ENCODE measurements around the gene FOXP1.

The FOXP1 gene

DNA sequence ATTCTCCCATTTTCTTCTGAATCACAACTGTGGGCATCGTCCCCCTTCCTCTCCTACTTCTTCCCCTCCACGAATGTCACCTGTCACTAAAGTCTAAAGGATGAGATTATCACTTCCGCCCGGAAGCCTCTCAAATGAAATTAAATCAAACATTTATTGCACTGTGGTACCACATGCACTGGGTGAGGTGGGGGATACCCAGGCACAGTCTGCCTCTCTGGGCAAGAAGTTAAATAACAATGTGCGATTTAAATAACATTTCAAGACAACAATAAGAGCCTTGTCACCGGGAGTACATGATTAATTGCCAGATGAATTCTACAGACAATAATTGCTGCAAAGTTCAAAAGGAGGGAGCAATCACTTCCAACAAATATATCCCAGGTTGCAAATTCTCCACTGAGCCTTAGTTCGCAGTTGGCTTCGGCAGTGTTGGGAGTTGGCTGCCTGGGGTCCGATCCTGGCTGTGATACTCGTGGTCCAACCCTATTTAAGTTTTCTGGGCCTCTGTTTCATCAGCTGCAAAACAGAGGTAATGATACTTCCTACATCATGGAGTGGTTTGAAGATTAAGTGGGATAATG, 77.7 kb downstream of the FOXP1 start:
- no peak for DNase-seq (ENCODE audit: low read depth)

DNA sequence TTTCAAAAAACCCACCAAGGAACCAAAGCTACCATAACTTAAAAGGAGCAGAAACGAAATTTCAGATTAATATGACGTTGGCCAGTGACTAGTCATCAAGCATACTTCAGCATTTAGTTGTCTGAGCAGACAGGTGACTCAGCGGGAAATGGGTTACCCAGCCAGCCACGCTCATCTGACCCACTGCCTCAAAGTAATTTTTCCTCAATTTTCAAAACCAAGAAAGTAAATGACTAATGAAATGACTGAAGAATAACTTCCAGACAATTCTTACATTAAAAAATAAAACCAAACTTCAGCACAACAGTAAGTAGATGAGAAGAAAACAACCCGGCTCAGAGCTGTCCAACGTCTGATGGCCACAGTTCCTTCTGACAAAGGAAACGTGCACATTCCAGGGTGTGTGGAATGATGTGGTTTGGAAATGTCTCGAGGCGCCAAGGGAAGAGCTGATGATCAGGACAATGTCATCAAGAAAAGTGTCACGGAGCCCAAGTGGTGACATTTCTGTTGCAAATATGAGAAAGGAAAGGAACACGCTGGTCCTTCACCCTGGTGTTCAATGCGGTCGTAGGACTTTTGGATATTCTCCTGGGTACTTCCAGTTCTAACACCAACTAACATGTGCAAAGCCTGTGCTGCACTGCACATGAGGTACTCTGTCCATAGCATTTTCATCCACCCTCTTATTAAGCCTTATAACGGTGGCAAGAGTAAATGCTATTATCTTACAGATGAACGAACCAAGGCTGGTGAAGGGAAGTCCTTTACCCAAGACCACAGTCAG, 79.1 kb downstream of the FOXP1 start:
- no peak for DNase-seq (ENCODE audit: low read depth)

DNA sequence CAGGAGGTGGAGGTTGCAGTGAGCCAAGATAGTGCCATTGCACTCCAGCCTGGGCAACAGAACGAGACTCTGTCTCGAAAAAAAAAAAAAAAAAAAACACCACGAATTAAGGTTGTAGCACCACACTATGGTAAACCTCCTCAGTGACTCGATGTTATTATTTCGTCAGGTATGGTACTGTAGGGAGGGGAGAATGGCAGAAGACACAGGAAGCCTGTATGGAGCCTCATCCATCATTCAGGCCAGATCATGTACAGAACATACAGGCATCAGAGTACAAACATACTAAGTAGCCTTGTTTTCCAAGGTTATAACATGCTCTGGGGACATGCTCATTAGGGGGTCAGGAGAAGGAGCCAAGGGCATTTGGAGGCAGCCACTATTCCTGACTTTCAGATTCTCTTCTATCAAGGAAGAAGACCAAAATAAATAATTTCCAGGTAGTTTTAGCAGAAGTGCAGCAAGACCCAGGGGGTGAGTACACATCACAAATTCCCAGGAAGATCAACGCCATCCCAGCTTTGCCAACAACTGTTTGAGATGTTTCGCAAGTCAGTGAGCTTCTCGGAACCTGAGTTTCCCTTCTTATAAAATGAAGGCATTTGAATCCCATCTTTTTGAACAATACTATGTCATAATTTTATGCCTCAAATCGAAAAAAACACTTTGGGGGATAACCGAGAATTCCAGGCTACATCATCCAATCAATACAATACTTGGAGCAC, 79.8 kb downstream of the FOXP1 start:
- DNase-seq (ENCODE audit: low read depth): no peak

DNA sequence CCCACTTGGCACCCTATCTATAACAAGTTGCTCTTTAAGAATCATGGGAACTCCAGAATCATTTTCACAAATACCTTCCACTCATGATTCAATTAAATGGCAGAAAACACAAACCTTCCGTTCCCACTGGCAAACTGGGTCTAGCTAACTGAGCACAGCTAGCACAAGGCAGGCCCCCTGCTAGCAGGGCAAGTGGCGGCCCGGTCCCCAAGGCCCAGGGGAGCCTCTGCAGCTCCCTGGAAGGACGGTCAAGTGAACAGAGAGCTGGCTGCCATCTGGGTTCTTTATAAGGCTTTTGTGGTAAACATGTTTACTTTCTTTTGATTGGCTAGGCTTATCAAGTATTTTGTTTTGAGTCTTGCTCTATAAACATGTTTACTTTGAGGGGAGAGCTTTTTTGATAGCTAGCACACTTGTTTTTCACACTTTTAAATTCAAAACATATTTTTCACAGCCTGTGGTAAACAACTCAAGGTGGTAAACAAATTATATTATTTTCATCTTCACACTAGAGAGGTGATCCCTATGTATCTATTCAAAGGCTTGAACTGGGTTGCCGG, 81.4 kb downstream of the FOXP1 start:
- no peak for DNase-seq (ENCODE audit: low read depth)

DNA sequence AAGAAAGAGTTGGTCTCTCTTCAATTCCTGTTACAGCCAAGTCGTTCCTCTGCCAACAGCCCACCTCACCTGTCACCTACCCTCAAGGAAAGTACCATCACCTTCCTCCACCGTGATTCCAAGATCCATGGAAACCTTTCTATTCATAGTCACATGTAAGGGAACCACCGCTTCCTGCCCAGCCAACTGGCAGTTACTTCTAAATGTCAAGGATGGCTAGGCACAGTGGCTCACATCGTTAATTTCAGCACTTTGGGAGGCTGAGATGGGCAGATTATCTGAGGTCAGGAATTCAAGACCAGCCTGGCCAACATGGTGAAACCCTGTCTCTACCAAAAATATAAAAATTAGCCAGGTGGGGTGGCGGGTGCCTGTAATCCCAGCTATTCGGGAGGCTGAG, 82.8 kb downstream of the FOXP1 start:
- no peak for DNase-seq (ENCODE audit: low read depth)

DNA sequence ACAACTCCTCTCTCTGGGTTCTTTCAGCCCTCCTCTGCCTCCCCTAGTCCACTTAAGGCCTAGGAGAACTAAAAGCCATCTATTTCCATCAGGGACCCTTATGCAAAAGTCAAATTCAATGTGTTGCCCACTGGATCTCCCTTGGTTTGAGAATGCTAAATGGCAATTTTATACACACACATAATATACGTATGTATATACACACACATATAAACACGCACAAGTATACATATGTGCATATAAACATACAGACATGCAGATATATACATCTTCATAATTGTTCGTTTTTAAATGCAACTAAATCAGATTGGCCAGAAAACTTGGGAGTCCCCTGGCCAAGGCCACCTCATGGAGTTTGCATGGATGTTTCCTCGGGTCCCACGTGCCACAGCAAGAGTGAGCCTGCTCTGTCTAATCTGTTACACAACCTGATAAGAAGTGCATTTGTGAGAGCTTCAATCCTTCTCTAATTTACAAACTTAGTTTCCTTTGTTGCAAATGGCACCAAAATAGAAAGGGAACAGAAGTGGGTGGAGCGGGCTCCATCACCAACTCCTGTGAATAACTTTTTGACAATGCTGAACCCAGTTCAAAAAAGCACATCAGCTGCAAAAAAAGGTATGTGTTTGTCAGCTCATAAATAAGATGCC, 84.2 kb downstream of the FOXP1 start:
- DNase-seq (ENCODE audit: low read depth): no peak

DNA sequence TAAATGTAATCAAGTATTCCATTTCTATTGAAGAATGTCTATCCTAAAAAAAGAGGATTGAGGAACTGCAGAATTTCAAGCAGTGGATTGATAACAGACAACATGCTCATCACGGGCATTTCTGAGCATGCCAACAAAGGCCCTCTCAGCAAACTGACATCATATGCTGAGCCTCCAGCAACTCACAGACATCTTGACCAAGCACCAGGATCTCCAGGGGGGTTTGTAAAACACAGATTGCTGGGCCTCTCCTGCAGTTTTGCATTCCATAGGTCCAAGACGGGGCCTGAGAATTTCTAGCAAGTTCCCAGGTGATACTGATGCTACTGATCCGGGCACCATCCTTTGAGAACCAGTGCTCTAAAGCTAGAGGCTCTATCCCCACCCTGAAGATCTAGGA, 85.0 kb downstream of the FOXP1 start:
- DNase-seq (ENCODE audit: low read depth): no peak

DNA sequence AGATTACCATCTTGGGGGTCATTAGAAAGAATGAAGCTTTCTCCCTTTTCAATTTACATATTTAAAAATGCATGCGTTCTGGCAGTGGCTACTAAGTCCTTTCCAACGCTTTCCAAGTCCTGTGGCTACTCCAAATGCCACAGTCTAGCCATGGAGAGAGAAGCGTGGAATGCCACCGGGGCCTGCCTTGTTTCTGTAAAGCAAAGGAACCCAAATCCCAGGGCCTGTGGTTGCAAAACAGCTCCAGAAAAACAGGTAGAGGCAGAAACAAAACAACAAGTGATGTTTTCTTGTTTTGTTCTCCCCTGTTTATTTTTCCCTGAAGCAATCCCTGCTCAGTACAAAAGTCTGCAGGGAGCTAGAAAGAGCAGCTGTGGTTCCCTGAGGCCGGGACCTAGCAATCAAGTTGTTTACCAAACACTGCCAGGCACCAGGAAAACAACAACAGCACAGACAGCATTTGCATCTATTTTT, 85.5 kb downstream of the FOXP1 start:
- DNase-seq (ENCODE audit: low read depth): no peak

DNA sequence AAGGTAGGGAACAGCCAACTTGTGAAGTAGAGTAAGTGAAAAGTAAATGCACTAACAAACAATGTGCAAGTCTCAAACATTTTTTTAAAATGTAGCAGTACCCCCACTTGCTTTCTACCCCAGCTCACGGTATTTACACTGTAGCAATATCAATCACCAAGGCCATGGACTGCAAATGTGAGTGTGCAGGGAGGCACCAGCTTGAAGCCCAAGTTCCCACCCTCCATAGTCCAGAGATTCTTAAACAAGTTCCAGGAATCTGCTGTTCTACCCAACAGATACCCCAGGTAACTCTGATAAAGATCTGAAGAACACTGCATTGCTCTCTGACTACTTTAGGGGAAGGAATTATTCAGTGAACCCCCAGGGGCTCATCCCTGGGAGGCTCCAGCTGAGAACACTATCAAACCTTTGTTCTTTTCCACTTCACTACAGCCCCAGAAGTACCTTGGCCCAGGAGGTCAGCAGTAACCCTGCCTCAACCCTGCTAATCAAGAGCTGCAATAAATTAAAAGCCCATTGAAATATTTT, 86.1 kb downstream of the FOXP1 start:
- no peak for DNase-seq (ENCODE audit: low read depth)

DNA sequence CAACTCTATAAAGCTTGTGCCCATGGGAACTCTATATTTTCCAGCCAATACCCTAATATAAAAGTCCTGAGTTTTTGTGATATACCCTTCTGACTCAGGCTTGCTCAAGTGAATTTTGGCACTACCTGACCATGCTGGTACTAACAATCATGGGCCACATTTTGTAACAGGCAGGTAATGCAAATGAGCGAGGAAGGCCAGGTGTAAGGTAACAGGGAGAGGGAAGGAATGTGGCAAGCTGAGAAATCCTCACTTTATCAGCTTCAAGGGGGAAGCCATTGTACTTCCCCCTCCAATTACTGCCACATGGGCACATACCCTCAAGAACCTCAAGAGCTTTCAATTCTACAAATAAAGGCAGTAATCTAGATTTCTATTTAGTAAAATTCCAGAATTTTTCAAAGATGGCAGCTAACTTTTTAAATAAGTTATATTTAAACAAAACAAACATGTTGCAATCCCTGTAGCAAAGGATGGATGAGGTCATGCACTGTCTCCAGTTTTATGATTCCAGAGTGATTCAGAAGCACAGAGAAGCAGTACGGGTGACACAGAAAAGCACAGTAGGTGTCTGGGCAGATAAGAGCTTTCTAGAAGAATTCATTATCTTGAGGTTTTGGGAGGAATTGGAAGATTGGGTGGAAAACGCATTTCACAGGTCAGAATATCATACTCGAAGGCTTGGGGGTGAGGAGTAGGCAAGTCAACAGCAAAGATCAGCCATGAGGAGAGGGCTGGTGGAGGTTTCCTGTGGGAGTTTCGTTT, 87.6 kb downstream of the FOXP1 start:
- DNase-seq (ENCODE audit: low read depth): no peak

DNA sequence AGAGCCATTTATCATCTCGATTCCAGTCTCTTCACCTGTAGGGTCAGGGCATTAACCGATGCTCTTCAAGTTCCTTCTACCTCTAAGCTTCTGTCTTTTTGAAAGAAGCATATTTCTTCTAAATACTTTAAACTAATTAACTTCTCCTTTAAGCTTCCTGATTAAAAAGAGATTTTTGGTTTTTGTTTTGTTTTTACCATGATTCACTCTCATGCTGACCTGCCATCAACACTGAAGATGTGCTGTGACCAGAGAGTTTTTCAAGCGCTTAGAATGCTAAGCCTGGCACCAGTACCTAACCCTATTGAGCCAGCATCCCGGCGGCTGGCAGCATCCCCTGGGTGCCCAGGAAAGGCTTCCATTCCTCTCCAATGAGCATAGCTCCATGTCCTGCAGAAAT, 89.3 kb downstream of the FOXP1 start:
- no peak for DNase-seq (ENCODE audit: low read depth)

DNA sequence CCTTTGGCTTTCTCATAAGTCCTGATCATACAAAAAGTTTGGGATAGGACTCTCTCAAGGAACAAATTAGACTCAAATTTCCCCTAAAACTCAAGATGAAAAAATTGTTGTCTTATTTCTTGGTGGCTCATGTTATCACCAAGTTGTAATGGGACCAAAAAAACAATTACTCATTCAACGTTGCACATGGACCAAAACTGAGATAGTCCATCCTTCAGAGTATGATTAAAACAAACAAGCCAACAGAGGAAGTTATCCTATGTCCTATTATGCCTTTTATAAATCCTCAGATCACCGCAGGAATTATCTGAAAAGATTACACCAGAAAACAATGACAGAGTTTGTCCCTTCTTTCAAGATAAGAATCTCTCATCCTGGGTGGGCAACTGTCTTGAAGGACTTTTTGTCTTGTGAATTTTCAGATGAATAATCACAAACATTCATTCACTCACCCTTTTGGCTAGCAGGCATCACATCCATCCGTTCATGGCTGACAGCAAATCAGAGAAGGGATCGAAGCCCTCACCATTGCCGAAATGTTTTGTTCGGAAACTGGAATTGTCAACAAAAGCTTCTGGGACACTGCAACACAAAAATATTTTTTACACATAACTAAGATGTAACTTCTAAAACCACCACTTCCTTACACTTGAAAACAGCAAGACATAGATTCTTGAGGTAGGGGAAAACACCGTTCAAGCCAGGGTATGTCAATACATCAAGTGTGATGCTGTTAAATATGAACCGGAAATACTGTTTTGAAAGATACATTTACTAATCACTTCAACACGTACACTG, 90.4 kb downstream of the FOXP1 start:
- no peak for DNase-seq (ENCODE audit: low read depth)

DNA sequence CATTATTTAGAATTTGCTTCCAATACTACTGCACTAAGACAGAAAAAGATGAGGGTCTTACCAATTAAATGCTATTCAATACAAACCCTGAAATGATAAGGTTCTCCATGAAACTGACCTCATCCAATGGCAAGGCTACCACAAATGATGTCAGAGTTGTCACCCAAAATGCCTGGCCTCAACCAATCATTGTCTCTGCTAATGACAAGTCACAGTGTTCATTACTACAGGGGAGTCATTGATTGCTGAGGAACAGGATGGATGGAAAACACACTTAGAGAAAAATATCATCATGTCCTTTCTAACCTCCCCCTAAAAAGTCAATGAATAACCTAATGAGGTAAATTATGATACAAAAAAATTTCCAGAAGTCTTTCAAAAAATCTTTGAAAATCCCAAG, 91.0 kb downstream of the FOXP1 start:
- DNase-seq (ENCODE audit: low read depth): no peak

DNA sequence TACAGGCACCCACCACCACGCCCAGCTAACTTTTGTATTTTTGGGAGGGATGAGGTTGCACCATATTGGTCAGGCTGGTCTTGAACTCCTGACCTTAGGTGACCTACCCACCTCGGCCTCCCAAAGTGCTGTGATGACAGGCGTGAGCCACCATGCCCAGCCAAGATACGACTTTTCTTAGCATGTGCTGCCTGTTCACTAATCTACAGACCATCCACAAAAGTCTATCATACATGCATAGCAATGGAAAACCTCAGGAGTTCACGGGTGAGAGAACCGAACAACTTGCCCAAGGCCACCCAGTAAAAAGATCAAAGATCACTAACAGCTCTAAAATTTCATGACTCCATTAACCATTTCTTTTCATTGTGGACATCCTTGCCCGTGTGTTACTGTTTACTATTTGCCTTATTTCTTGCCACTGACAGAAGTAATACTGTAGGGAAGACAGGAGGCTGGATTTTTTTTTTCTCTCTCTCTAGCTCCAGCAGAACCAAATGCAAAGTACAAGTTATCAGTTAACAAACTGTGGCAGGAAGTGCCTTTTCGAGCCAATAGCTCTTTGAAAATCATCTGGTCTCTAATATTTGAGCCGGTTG, 92.3 kb downstream of the FOXP1 start:
- DNase-seq (ENCODE audit: low read depth): no peak

DNA sequence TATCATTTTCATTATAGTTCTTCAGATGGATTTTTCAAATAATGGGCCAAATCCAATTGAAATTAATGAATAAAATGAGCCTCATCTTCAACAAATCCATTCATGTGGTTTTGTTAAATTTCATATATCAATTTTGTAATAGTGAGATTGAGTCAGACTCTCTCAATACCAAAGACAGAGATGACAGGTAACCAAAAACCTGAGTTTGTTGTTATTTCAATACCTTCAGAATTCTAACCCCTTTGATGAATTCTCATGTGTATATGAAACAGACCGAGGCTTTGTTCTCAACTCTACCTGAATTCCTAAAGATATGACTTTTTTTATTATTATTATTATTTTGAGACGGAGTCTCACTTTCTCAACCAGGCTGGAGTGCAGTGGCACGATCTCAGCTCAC, 92.8 kb downstream of the FOXP1 start:
- DNase-seq (ENCODE audit: low read depth): no peak

DNA sequence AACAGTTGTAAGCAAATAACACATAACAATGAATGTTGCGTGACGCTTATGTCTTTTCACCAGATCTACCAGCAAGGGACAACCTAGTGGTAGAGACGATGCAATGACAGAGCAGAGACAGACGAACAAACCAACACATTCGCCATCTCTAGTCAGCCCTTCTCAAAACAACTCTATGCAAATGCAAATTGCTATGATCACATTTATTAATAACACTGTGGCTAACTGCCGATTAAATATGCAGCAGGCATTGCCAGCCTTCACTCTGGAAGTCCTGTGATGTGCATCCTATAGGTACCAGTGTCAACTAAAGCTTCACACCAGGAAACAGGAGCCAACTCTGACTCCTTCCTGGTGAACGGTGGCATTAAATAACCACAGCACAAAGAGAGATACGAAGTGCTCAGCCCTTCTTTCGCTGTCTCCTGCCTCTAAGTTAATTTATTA, 94.2 kb downstream of the FOXP1 start:
- no peak for DNase-seq (ENCODE audit: low read depth)

DNA sequence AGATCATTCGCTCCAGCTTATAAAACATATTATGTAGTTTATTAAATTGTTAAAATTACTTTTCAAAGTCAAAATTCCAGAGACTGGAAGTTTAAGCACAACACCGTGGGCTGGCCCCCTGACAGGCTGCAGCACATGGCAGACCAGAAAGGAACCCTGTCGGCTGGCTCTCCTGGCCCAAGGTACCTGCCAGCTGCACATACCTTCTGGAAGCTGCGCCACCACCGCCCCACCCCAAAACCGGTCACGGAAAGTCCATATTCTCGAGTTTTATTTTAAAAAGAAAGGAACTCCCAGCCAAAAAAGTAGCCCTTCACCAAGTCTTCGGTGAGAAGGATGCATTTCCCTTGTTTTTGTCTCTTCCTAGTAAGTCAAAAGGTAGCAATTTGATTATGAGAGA, 94.6 kb downstream of the FOXP1 start:
- DNase-seq (ENCODE audit: low read depth): no peak

DNA sequence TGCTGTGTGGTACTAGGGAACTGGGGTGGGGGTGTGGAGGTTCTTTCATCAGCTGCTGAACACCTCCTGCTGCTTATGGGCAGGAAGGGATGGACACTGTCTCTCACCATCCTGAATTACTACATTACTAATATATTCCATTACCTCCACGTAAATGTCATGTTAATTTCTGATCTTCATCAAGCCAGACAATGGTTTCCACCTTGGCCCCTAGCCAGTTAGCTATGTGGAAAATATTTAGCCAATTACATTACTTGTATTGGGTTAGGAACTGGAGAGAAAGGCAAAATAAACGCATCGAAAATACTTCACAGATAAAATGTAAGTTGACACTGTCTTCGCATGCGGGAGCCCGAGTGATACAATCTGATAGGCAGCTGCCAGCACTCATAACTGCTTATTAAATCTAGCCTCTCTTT, 95.1 kb downstream of the FOXP1 start:
- DNase-seq (ENCODE audit: low read depth): no peak

DNA sequence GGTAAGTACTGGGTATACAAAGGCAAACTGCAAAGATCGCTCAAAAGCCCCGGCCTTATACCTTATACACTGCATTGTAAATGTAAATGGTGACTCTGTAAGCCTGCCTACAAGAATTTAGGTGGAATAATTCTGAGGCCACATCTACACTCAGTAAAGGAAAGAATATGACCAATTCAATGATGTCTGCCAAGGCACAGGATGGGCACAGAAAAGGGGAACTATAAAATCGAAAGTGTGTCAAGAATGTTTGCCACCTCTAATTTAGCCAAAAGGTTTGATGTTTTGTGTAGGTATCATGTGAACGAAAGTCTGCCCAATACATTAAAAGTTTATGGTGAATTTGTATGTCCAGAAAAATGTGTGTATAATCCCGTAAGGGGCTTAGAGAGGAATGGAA, 96.1 kb downstream of the FOXP1 start:
- no peak for DNase-seq (ENCODE audit: low read depth)

DNA sequence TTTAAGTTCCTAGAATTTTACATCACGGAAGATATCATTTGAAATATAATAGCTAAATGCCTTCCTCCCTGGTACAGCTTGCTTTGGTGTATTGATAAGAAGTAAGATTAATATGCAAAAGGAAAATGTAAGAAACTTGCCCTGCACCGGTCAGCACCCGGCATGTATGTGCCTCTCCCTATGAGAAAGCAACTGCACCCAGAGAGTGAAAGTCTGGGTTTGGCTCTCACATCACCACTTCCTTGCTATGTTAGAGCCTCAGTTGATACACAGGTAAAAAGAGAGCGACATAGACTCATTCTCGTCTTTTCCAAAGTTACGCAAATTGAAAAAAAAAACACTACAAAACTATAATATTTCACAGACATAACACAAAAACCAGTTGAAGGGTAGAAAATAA, 96.7 kb downstream of the FOXP1 start:
- no peak for DNase-seq (ENCODE audit: low read depth)

All from stimulated activated CD8-positive, alpha-beta memory T cell treated with anti-CD3 and anti-CD28 coated beads, Interleukin-12 subunit alpha, Interleukin-12 subunit beta, amount 100 ng/mL, for 4 hours (primary cell).